ENCODE data around the gene MAP3K4. TPM values are rescaled to one million over a fixed set of nuclear protein-coding genes. Genes with fewer than 3 reads are reported as not detected.
A peak's percentile ranks its signal among the peaks of the same experiment; 100 is the strongest.

MAP3K4 gene
- total RNA-seq, 1 donor from 2014 or later, result 47.2 TPM

DNA sequence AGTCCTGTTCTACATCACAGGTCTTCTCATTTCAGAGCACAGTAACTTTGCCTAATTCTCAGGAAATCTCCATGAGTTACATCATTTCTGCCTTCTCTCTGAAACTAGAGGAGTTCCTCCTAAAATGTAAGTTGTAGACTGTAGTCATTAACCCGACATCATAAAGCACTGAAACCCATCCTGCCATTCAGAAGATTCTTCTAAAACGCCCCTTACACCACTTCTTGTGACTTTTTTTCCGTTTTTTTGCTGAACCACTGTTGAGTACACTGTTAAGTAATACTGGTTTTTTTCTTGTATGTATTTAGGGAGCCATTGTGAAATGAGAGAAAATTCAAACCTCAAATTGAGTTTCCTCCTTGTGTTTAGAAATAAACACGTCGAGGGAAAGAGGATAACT, 117.3 kb downstream of the MAP3K4 start:
- no peaks in the 10 kb centered on the region for H3K27me3 ChIP-seq (ENCODE audit: low read depth)
- intact Hi-C loops (cut with DNase I), result no loop called here
- no peak for TF ChIP-seq CTCF (IDR thresholded peaks at IDR 0.05)
- H3K4me1 ChIP-seq, result no peaks in the 10 kb centered on the region
- no peak overlapping the region for H3K4me3 ChIP-seq
- ATAC-seq (peak; percentile 22 to 40), DNase-seq (no peak)
- no peak overlapping the region for H3K27ac ChIP-seq
- peaks cover 92% of the 10 kb centered on the region for H3K36me3 ChIP-seq
- no peaks in the 10 kb centered on the region for H3K9me3 ChIP-seq

DNA sequence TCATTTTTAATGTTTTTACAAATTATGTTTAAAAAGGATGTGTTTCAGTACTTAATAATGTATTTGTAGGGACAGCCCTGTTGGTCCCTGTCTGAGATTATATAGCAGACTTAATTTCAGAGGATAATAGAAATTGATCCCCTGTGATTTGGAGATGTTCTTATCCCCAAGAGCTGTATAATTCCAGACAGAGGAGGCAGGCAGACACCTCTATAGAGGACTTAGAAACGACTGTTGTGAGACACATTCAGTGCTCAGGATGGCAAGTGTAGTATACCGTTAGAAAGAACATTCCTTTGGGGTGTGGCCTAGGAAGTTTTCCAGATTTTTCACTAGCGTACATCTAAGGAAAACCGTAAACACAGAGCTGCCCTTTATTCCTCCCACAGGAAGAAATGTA, 117.8 kb downstream of the MAP3K4 start:
- intact Hi-C loops (cut with DNase I), result no loop called here
- ATAC-seq, result no peak

DNA sequence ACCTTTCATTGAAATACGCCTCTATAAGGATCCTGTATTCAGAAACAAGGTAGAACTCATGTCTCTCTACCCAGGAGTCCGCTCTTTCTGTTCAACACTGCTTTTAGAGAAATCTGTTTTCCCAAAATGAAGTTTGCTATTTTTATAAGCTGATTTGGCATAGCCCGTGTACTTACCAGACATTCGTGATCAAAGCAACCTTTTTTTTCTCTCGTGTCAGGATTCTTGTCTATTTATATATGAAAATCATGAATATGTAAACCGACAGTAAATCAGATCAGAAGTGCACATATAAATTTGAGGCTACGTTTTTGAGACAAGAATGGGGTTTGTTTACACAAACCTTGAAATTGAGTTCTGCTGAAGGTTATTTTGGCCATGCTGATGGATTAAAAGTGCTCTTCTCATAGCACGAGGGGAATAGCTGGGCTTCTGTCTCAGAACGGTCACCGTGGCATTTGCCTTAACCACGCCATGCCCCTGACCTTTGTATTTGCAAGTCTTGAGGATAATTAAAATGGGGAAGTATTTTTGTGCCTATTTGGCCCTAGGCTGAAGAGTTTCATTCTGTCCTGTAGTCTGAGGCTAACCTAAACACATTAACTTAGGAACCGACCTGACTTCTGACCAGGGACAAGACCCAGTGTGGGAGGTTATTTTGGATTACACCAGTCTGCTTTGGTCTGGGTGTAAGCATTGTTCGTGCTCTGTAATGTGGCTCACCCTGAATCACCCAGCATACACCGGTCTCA, 118.6 kb downstream of the MAP3K4 start:
- ATAC-seq (peak; percentile 24 to 34), DNase-seq (no peak)
- TF ChIP-seq CTCF (IDR thresholded peaks at IDR 0.05), result no peak
- Histone ChIP-seq H3K27me3 (ENCODE audit: low read depth) (no peaks in the 10 kb centered on the region), H3K27ac (no peak overlapping the region), H3K4me3 (no peak overlapping the region), H3K9me3 (no peaks in the 10 kb centered on the region), H3K36me3 (peaks cover 99% of the 10 kb centered on the region), H3K4me1 (no peaks in the 10 kb centered on the region)
- intact Hi-C loops (cut with DNase I), result no loop called here

More for the DNA sequence above, 117.8 kb downstream of the MAP3K4 start:
- TF ChIP-seq CTCF (IDR thresholded peaks at IDR 0.05), result no peak
- Histone ChIP-seq H3K4me1 (no peaks in the 10 kb centered on the region), H3K27ac (no peak overlapping the region), H3K9me3 (no peaks in the 10 kb centered on the region), H3K27me3 (ENCODE audit: low read depth) (no peaks in the 10 kb centered on the region), H3K4me3 (no peak overlapping the region), H3K36me3 (peaks cover 92% of the 10 kb centered on the region)
- DNase-seq, result no peak

- Histone ChIP-seq H3K27me3 (ENCODE audit: low read depth) (no peaks in the 10 kb centered on the region), H3K27ac (no peak overlapping the region), H3K4me1 (no peaks in the 10 kb centered on the region), H3K36me3 (peaks cover 100% of the 10 kb centered on the region), H3K9me3 (no peaks in the 10 kb centered on the region), H3K4me3 (no peak overlapping the region)
- no peak for DNase-seq
- peak in 1 of 2 donors; percentile 63 for ATAC-seq
- intact Hi-C loops (cut with DNase I), result no loop called here
- TF ChIP-seq CTCF (IDR thresholded peaks at IDR 0.05), result no peak
These were observed 119.7 kb downstream of the MAP3K4 start for GRCh38 chr6:161111261-161111660.

DNA sequence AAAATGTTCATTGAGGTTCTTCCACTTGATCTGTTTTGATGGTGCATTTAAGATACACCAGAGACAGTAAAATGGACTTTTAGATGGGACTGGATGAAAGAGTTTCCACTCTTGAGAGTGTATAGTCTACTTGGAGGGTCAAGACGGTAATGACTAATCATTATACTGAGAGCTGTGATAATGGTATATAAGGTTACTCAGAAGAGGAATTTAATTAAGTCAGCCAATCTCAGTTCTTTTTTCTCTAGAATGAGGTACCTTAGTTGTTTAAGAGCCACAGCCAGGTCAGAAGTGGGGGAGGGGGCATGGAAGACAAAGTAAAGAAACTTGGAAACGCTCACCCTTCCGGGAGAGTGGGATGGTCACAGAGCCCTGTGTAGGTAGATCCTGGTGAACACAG, 123.9 kb downstream of the MAP3K4 start:
- no peak overlapping the region for H3K27ac ChIP-seq
- ATAC-seq (no peak), DNase-seq (no peak)
- no peak for TF ChIP-seq CTCF (IDR thresholded peaks at IDR 0.05)
- H3K9me3 ChIP-seq, result peaks cover 3% of the 10 kb centered on the region
- H3K4me3 ChIP-seq, result no peak overlapping the region
- no peaks in the 10 kb centered on the region for H3K4me1 ChIP-seq
- intact Hi-C loops (cut with DNase I), result no loop called here
- H3K36me3 ChIP-seq, result peaks cover 75% of the 10 kb centered on the region
- no peaks in the 10 kb centered on the region for H3K27me3 ChIP-seq (ENCODE audit: low read depth)

Data from lower lobe of right lung (tissue), 2 donors.